ENCODE results near the gene PDE7B. TPM values are rescaled to one million over a fixed set of nuclear protein-coding genes. Genes with fewer than 3 reads are reported as not detected.

PDE7B gene
- total and polyA plus RNA-seq, 9 of the 15 experiments (the other 6 are each of a cell fraction or from before 2014, with no cell fraction given) = 0.01 TPM; not detected in 8

GRCh38 chr6:136226674-136227377 is 375.3 kb downstream of the PDE7B start (continued):
- no peak for TF ChIP-seq UBTF (IDR thresholded peaks at IDR 0.05; ENCODE audit: borderline replicate concordance in 1 of 2, low read depth in 2 of 2, low read length in 2 of 2)
- 0 out of 2 replicates have a peak, but pooled peaks have one; percentile 21 for TF ChIP-seq ZBTB17 (CRISPR knock-in tag; IDR thresholded peaks at IDR 0.05)
- TF ChIP-seq SOX6 (IDR thresholded peaks at IDR 0.05) = peak; percentile 94
- no peak for TF ChIP-seq C11orf30 (IDR thresholded peaks at IDR 0.05; ENCODE audit: low read depth)
- TF ChIP-seq FOXO4 (CRISPR knock-in tag; IDR thresholded peaks at IDR 0.05) = no peak
- TF ChIP-seq ZNF224 (CRISPR knock-in tag; IDR thresholded peaks at IDR 0.05) = no peak
- no peak for TF ChIP-seq HNRNPL (IDR thresholded peaks at IDR 0.05; ENCODE audit: low read depth, low read length)
- no peak for TF ChIP-seq TAF15 (IDR thresholded peaks at IDR 0.05; ENCODE audit: low read depth, low read length)
- peak in 1 of 2 experiments; percentile 52; a peak in 1 of 4 replicates for TF ChIP-seq MLLT1 (IDR thresholded peaks at IDR 0.05)
- no peak for TF ChIP-seq RFX5 (IDR thresholded peaks at IDR 0.05; ENCODE audit: low read depth, low read length)
- TF ChIP-seq ZC3H8 (IDR thresholded peaks at IDR 0.05) = no peak
- TF ChIP-seq LEF1 (IDR thresholded peaks at IDR 0.05) = peak; percentile 62
- no peak for TF ChIP-seq SUPT5H (IDR thresholded peaks at IDR 0.05)
- peak; percentile 34; the same call in 1 of the 2 replicates for TF ChIP-seq GTF2E2 (tag; IDR thresholded peaks at IDR 0.05)
- TF ChIP-seq WHSC1 (IDR thresholded peaks at IDR 0.05; ENCODE audit: low read length) = no peak
- TF ChIP-seq TOE1 (IDR thresholded peaks at IDR 0.05; ENCODE audit: borderline replicate concordance) = 0 out of 2 replicates have a peak, but pooled peaks have one; percentile 41
- TF ChIP-seq TOE1 (CRISPR knock-in tag; IDR thresholded peaks at IDR 0.05; ENCODE audit: borderline replicate concordance, low read depth) = no peak
- no peak for TF ChIP-seq RBM14 (IDR thresholded peaks at IDR 0.05; ENCODE audit: borderline replicate concordance, insufficient read depth, low read depth, low read length)
- TF ChIP-seq MEF2A (IDR thresholded peaks at IDR 0.05; ENCODE audit: control insufficient read depth, low read depth, low read length) = no peak
- peak in 1 of 2 experiments; percentile 86; a peak in 2 of 4 replicates for TF ChIP-seq ZMIZ1 (IDR thresholded peaks at IDR 0.05; ENCODE audit: low read depth in 2 of 2, low read length in 2 of 2)
